PC-9 (cell line): Measurements from ENCODE around the gene GEMIN8. TPM values are rescaled to one million over a fixed set of nuclear protein-coding genes. Genes with fewer than 3 reads are reported as not detected.

Experiments
- BruUV-seq: library from RNA; stranded (reverse); fragments of 400-500 nt; replicated peaks from 2 replicates; lab custom pipeline; 2021; lab: Mats Ljungman, UMichigan
- CTCF ChIA-PET: fragments of 300-600 bp; sonication (Branson Sonifier 250); formaldehyde crosslinking; loops from one replicate; lab custom pipeline; 2022; ENCODE audit warnings: antibody characterized with exemption; lab: Charles Lee
- POLR2A ChIA-PET: fragments of 300-600 bp; sonication (Branson Sonifier 250); formaldehyde crosslinking; loops from one replicate; lab custom pipeline; 2022; ENCODE audit warnings: antibody characterized with exemption; ENCODE audit not compliant: unreplicated experiment; lab: Charles Lee
- DNase-seq, 2 experiments: peaks; one replicate each; pipeline versions ENCODE4 v3.0.0 to v3.0.0-alpha.2; 2015 to 2022; ENCODE audit warnings: mixed read lengths in 1 of 2
- H2AFZ ChIP-seq: fragments of 200-600 bp; sonication (generic); 2 replicates; pipeline ENCODE4 v1.8.1; 2017; ENCODE audit warnings: antibody characterized with exemption
- H3F3A ChIP-seq: fragments of 200-600 bp; sonication (generic); 2 replicates; pipeline ENCODE4 v1.8.1; 2017; ENCODE audit warnings: antibody characterized with exemption, mild to moderate bottlenecking, low read depth; ENCODE audit not compliant: insufficient read depth
- H3K27ac ChIP-seq: fragments of 200-600 bp; sonication (generic); 2 replicates; pipeline ENCODE4 v1.6.1; 2016; ENCODE audit warnings: mixed run types
- H3K27me3 ChIP-seq: fragments of 200-600 bp; sonication (generic); 2 replicates; pipeline ENCODE4 v1.6.1; 2016; ENCODE audit warnings: low read depth, mixed run types; ENCODE audit not compliant: insufficient read depth
- H3K36me3 ChIP-seq: fragments of 200-600 bp; sonication (generic); 2 replicates; pipeline ENCODE4 v1.6.1; 2016; ENCODE audit warnings: low read depth, mixed run types
- H3K4me1 ChIP-seq: fragments of 200-600 bp; sonication (generic); replicated peaks from 2 replicates; pipeline ENCODE4 v1.6.1; 2016; ENCODE audit warnings: mixed run types; ENCODE audit not compliant: insufficient read depth
- H3K4me2 ChIP-seq: fragments of 200-600 bp; sonication (generic); 2 replicates; pipeline ENCODE4 v1.6.1; 2017; ENCODE audit warnings: mixed run types
- H3K4me3 ChIP-seq: fragments of 200-600 bp; sonication (generic); 2 replicates; pipeline ENCODE4 v1.6.1; 2016; ENCODE audit warnings: mixed run types
- H3K79me2 ChIP-seq: fragments of 200-600 bp; sonication (generic); 2 replicates; pipeline ENCODE4 v1.6.1; 2017; ENCODE audit warnings: low read depth, mixed run types
- H3K9me2 ChIP-seq: fragments of 200-600 bp; sonication (generic); 2 replicates; pipeline ENCODE4 v1.8.1; 2017; ENCODE audit warnings: mild to moderate bottlenecking; ENCODE audit not compliant: insufficient read depth
- H3K9me3 ChIP-seq: fragments of 200-600 bp; sonication (generic); 2 replicates; pipeline ENCODE4 v1.8.1; 2016; ENCODE audit warnings: low read depth; ENCODE audit not compliant: insufficient read depth
- H4K20me1 ChIP-seq: fragments of 200-600 bp; sonication (generic); 2 replicates; pipeline ENCODE4 v1.8.1; 2017; ENCODE audit not compliant: insufficient read depth
- CTCF ChIP-seq: fragments of 200-600 bp; sonication (generic); conservative IDR thresholded peaks from 2 replicates; pipeline ENCODE4 v1.6.1; 2017; ENCODE audit warnings: mixed run types, antibody characterized with exemption, mild to moderate bottlenecking, moderate library complexity
- EZH2 ChIP-seq: fragments of 200-600 bp; sonication (generic); IDR thresholded peaks from 2 replicates; pipeline ENCODE4 v1.8.0; 2017; ENCODE audit warnings: antibody characterized with exemption, low read depth
- intact Hi-C: fragments of 100-400 bp; cut with micrococcal nuclease; formaldehyde crosslinking; loops from one replicate; pipeline ENCODE4 v1.10.0; 2022; ENCODE audit not compliant: unreplicated experiment
- total RNA-seq: library from RNA; stranded (reverse); gene quantifications from 2 replicates; pipeline ENCODE4 v1.2.3, GENCODE V29; 2021

GEMIN8 gene
- total RNA-seq, 1 experiment from 2014 or later = 18.8 TPM

- H3K27me3 ChIP-seq = no peaks in the 10 kb centered on the region
- no peaks in the 10 kb centered on the region for H4K20me1 ChIP-seq
- no peaks in the 10 kb centered on the region for H3K4me1 ChIP-seq
- BruUV-seq = no TSS peak
- no peak overlapping the region for H3K27ac ChIP-seq
- no peaks in the 10 kb centered on the region for H3K9me2 ChIP-seq
- no peak overlapping the region for H3K4me2 ChIP-seq
- TF ChIP-seq CTCF (no peak), EZH2 (no peak)
- DNase-seq = no peak
- intact Hi-C loops = no loop called here
- no peak overlapping the region for H3K4me3 ChIP-seq
- no peaks in the 10 kb centered on the region for H3K9me3 ChIP-seq
- no peaks in the 10 kb centered on the region for H3F3A ChIP-seq
- no peaks in the 10 kb centered on the region for H3K79me2 ChIP-seq
- POLR2A ChIA-PET = no interaction called here
- H3K36me3 ChIP-seq = no peaks in the 10 kb centered on the region
- H2AFZ ChIP-seq = no peak overlapping the region
- CTCF ChIA-PET = no interaction called here
Measured at GRCh38 chrX:14003876-14004425, 25.7 kb downstream of the GEMIN8 start.

GRCh38 chrX:14003028-14003427 lies 26.7 kb downstream of the GEMIN8 start:
- CTCF ChIA-PET = no interaction called here

GRCh38 chrX:13996650-13997049 lies 33.0 kb downstream of the GEMIN8 start:
- Histone ChIP-seq H4K20me1 (no peaks in the 10 kb centered on the region), H3K4me1 (no peaks in the 10 kb centered on the region), H3K27ac (no peak overlapping the region), H3F3A (no peaks in the 10 kb centered on the region), H3K27me3 (no peaks in the 10 kb centered on the region), H3K4me3 (no peak overlapping the region), H3K4me2 (no peak overlapping the region), H3K9me2 (no peaks in the 10 kb centered on the region), H3K9me3 (no peaks in the 10 kb centered on the region), H3K36me3 (no peaks in the 10 kb centered on the region), H3K79me2 (no peaks in the 10 kb centered on the region), H2AFZ (no peak overlapping the region)
- ChIA-PET CTCF (no interaction called here), POLR2A (no interaction called here)
- DNase-seq = no peak
- TF ChIP-seq EZH2 = no peak
- BruUV-seq = no TSS peak
- intact Hi-C loops = no loop called here

More at GRCh38 chrX:14003028-14003427, 26.7 kb downstream of the GEMIN8 start:
- TF ChIP-seq EZH2 (no peak), CTCF (no peak)
- Histone ChIP-seq H3K9me2 (no peaks in the 10 kb centered on the region), H3F3A (no peaks in the 10 kb centered on the region), H3K4me2 (no peak overlapping the region), H3K9me3 (no peaks in the 10 kb centered on the region), H3K79me2 (no peaks in the 10 kb centered on the region), H3K4me3 (no peak overlapping the region), H3K36me3 (no peaks in the 10 kb centered on the region), H2AFZ (no peak overlapping the region), H3K27ac (no peak overlapping the region), H4K20me1 (no peaks in the 10 kb centered on the region), H3K27me3 (no peaks in the 10 kb centered on the region), H3K4me1 (no peaks in the 10 kb centered on the region)
- BruUV-seq = no TSS peak
- POLR2A ChIA-PET = no interaction called here
- no peak for DNase-seq
- intact Hi-C loops = no loop called here

- no peaks in the 10 kb centered on the region for H3K79me2 ChIP-seq
- intact Hi-C loops = no loop called here
- no peak for TF ChIP-seq EZH2
- TF ChIP-seq CTCF = no peak
- no peak overlapping the region for H3K4me2 ChIP-seq
- H3K9me3 ChIP-seq = no peaks in the 10 kb centered on the region
- no peaks in the 10 kb centered on the region for H3K36me3 ChIP-seq
- H3K27ac ChIP-seq = no peak overlapping the region
- H3K9me2 ChIP-seq = no peaks in the 10 kb centered on the region
- no peak overlapping the region for H2AFZ ChIP-seq
- POLR2A ChIA-PET = no interaction called here
- H3K27me3 ChIP-seq = no peaks in the 10 kb centered on the region
- no peaks in the 10 kb centered on the region for H3K4me1 ChIP-seq
- CTCF ChIA-PET = no interaction called here
- H3F3A ChIP-seq = no peaks in the 10 kb centered on the region
- H3K4me3 ChIP-seq = no peak overlapping the region
- no peaks in the 10 kb centered on the region for H4K20me1 ChIP-seq
- BruUV-seq = no TSS peak
- DNase-seq = no peak
Measured at GRCh38 chrX:13994536-13995080, 35.1 kb downstream of the GEMIN8 start.
